ENCODE data around the gene HSF2. TPM values are rescaled to one million over a fixed set of nuclear protein-coding genes. Genes with fewer than 3 reads are reported as not detected.

The HSF2 gene
- total RNA-seq, 3 donors from 2014 or later, result 5.4 to 11.8 (median 6.1) TPM

- intact Hi-C loops (cut with DNase I, micrococcal nuclease), result no loop called here
- Histone ChIP-seq H3K9me3 (no peaks in the 10 kb centered on the region), H3K4me3 (no peak overlapping the region), H3K36me3 (ENCODE audit: low read depth) (no peaks in the 10 kb centered on the region), H3K4me1 (ENCODE audit: low read depth) (peaks cover 7% of the 10 kb centered on the region)
- no peak for ATAC-seq
- no peak for DNase-seq
- TF ChIP-seq CTCF (IDR thresholded peaks at IDR 0.05), result no peak
Observed at GRCh38 chr6:122404444-122404843, 5.0 kb downstream of the HSF2 start.

- Histone ChIP-seq H3K4me1 (ENCODE audit: low read depth) (peaks cover 7% of the 10 kb centered on the region), H3K9me3 (no peaks in the 10 kb centered on the region), H3K36me3 (ENCODE audit: low read depth) (no peaks in the 10 kb centered on the region), H3K4me3 (no peak overlapping the region)
- intact Hi-C loops (cut with DNase I, micrococcal nuclease), result no loop called here
- ATAC-seq (no peak), DNase-seq (no peak)
- no peak for TF ChIP-seq CTCF (IDR thresholded peaks at IDR 0.05)
Observed at GRCh38 chr6:122405417-122405816, 6.0 kb downstream of the HSF2 start.

DNA sequence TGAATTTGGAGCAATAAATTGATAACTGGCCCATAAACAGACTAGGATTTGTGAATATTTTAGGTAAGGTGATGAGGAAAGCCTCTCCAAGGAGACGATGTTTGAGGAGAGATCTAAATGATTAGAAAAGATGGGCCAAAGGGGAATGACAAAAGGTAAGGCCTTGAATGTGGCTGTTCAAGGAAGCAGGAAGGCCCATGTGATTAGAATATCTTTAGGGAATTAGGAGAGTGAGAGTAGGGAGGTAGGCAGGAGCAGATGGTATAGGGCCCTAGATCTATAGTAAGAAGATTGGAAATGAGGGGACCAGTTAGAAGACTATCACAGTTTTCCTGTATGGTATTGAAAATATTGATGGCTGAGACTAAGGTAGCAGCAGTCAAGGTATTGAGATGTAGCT lies 6.7 kb downstream of the HSF2 start:
- no peak for TF ChIP-seq CTCF (IDR thresholded peaks at IDR 0.05)
- Histone ChIP-seq H3K4me3 (no peak overlapping the region), H3K36me3 (ENCODE audit: low read depth) (no peaks in the 10 kb centered on the region), H3K9me3 (no peaks in the 10 kb centered on the region), H3K4me1 (ENCODE audit: low read depth) (no peaks in the 10 kb centered on the region)
- DNase-seq (no peak), ATAC-seq (no peak)
- intact Hi-C loops (cut with DNase I, micrococcal nuclease), result no loop called here

DNA sequence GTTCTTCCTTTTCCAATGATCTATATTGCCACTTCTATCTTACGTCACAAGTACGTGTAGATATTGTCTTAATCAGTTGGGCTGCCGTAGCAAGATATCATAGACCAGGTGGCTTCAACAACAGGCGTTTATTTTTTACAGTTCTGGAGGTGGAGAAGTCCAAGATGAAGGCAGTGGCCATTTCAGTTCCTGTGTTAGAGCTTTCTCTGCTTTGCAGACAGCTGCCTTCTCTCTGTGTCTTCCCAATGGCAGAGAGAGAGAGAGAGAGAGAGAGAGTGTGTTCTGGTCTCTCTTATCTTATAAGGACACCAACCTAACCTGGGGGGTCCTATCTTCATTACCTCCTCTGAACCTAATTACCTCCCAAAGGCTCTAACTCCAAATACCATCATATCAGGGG lies 8.3 kb downstream of the HSF2 start:
- intact Hi-C loops (cut with DNase I, micrococcal nuclease), result no loop called here
- Histone ChIP-seq H3K4me1 (ENCODE audit: low read depth) (no peaks in the 10 kb centered on the region), H3K36me3 (ENCODE audit: low read depth) (no peaks in the 10 kb centered on the region), H3K9me3 (no peaks in the 10 kb centered on the region), H3K4me3 (no peak overlapping the region)
- no peak for DNase-seq
- no peak for ATAC-seq
- no peak for TF ChIP-seq CTCF (IDR thresholded peaks at IDR 0.05)

DNA sequence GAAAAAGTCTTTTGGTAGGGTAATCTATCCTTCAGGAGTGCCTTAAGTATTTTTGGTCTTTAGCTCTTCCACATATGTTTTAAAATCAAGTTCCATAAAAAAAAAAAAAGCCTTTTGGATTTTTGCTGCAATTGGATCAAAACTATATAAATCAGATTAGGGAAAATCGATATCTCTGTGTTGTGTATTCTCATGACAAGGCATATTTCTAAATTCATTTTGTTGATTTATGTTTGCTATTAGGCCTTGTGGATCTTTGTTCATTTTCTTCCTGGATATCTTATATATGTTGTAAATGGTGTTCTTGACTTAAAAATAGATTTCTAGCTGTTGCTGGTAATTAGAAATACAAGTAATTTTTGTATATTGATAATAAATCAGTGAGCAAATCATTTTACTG lies 8.8 kb downstream of the HSF2 start:
- Histone ChIP-seq H3K36me3 (ENCODE audit: low read depth) (no peaks in the 10 kb centered on the region), H3K9me3 (no peaks in the 10 kb centered on the region), H3K4me1 (ENCODE audit: low read depth) (no peaks in the 10 kb centered on the region), H3K4me3 (no peak overlapping the region)
- TF ChIP-seq CTCF (IDR thresholded peaks at IDR 0.05), result no peak
- intact Hi-C loops (cut with DNase I, micrococcal nuclease), result no loop called here
- DNase-seq (no peak), ATAC-seq (no peak)
